Parathyroid adenoma (tissue), 2 donors: ENCODE measurements around the gene RPS19.

Experiments used
- H2AFZ ChIP-seq: fragments of 300-600 bp; sonication (generic); one replicate; pipeline ENCODE4 v1.7.0; 2017; ENCODE audit warnings: antibody characterized with exemption, mild to moderate bottlenecking
- H3K27ac ChIP-seq: fragments of 300-600 bp; sonication (generic); one replicate; pipeline ENCODE4 v1.7.0; 2017
- H3K27me3 ChIP-seq: fragments of 300-600 bp; sonication (generic); one replicate; pipeline ENCODE4 v1.7.0; 2017; ENCODE audit warnings: low read length; ENCODE audit not compliant: control insufficient read depth, insufficient read depth
- H3K36me3 ChIP-seq: fragments of 300-600 bp; sonication (generic); one replicate; pipeline ENCODE4 v1.7.0; 2017; ENCODE audit warnings: low read length; ENCODE audit not compliant: control insufficient read depth, insufficient read depth
- H3K4me1 ChIP-seq: fragments of 300-600 bp; sonication (generic); one replicate; pipeline ENCODE4 v1.7.0; 2017; ENCODE audit warnings: control low read depth
- H3K4me2 ChIP-seq: fragments of 300-600 bp; sonication (generic); one replicate; pipeline ENCODE4 v1.7.0; 2017; ENCODE audit warnings: low read length
- H3K4me3 ChIP-seq: fragments of 300-600 bp; sonication (generic); one replicate; pipeline ENCODE4 v1.7.0; 2017; ENCODE audit warnings: low read depth, low read length
- H3K79me2 ChIP-seq: fragments of 300-600 bp; sonication (generic); one replicate; pipeline ENCODE4 v1.7.0; 2017; ENCODE audit warnings: control low read depth
- H3K9ac ChIP-seq: fragments of 300-600 bp; sonication (generic); one replicate; pipeline ENCODE4 v1.7.0; 2017; ENCODE audit warnings: mild to moderate bottlenecking
- H3K9me3 ChIP-seq: fragments of 300-600 bp; sonication (generic); one replicate; pipeline ENCODE4 v1.7.0; 2017; ENCODE audit warnings: low read length; ENCODE audit not compliant: control insufficient read depth
- TF ChIP-seq, protein P1 (sequence below): fragments of 300-600 bp; sonication (generic); IDR thresholded peaks from one replicate; pipeline ENCODE4 v1.7.0; 2017; ENCODE audit warnings: antibody characterized with exemption, mild to moderate bottlenecking
- donor health status: primary hyperparathyroidism.

RPS19 gene

DNA sequence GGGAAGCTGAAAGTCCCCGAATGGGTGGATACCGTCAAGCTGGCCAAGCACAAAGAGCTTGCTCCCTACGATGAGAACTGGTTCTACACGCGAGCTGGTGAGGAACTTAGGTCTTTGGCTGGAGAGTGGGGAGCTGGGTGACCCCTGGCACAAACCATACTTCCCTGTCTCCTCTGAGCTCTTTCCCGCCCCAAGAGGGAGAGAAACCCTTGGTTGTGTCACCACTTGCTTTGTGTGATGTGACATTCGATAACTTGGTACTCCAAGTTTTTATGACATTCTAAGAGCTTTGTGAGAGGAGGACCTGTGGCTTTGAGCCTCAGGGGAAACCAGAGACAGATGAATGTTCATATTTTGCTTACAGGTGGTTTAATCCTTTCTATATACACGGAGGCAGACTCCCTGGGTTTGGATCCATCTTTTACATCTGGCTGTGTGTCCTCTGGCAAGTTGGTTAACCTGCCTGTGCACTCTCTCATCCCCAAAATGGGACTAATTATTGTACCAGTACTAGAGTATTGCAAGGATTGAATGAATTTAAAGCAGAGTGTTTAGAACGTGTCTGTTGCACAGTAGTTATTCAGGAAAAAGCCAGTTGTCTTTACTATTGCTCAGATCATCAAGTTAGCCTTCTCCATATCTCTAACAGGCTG lies 1.2 kb downstream of the RPS19 start:
- H3K4me2 ChIP-seq: peak overlapping the region; percentile 61
- peak overlapping the region; percentile 78 for H3K4me3 ChIP-seq
- TF ChIP-seq, protein P1, sequence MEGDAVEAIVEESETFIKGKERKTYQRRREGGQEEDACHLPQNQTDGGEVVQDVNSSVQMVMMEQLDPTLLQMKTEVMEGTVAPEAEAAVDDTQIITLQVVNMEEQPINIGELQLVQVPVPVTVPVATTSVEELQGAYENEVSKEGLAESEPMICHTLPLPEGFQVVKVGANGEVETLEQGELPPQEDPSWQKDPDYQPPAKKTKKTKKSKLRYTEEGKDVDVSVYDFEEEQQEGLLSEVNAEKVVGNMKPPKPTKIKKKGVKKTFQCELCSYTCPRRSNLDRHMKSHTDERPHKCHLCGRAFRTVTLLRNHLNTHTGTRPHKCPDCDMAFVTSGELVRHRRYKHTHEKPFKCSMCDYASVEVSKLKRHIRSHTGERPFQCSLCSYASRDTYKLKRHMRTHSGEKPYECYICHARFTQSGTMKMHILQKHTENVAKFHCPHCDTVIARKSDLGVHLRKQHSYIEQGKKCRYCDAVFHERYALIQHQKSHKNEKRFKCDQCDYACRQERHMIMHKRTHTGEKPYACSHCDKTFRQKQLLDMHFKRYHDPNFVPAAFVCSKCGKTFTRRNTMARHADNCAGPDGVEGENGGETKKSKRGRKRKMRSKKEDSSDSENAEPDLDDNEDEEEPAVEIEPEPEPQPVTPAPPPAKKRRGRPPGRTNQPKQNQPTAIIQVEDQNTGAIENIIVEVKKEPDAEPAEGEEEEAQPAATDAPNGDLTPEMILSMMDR: no peak
- no peaks in the 10 kb centered on the region for H3K36me3 ChIP-seq
- no peak overlapping the region for H2AFZ ChIP-seq
- H3K27me3 ChIP-seq: no peaks in the 10 kb centered on the region
- peaks cover 6% of the 10 kb centered on the region for H3K4me1 ChIP-seq
- peak overlapping the region; percentile 98 for H3K27ac ChIP-seq
- peaks cover 34% of the 10 kb centered on the region for H3K79me2 ChIP-seq
- peak overlapping the region; percentile 31 for H3K9ac ChIP-seq
- H3K9me3 ChIP-seq: no peaks in the 10 kb centered on the region

DNA sequence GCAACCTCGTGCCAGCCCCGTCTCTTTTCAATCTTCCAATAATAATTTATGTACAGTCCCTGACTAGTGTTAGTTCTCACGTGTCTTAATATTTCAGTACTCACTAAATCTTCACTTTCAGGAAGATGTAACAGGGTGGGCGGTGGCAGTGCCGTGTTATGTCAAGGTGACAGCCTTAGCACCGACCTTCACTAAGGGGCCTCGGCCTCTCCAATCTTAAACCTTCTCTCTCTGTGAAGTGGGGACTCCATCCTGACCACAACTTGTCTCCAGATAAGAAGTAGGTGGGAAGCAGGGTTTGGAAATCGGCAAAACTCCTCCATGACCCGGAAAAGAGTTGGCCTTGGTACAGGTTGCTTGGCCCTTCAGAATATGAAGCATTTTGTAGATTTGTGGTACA lies 1.8 kb downstream of the RPS19 start:
- no peak overlapping the region for H3K4me2 ChIP-seq
- H3K9ac ChIP-seq: no peak overlapping the region
- H3K9me3 ChIP-seq: no peaks in the 10 kb centered on the region
- no peak overlapping the region for H2AFZ ChIP-seq
- H3K36me3 ChIP-seq: no peaks in the 10 kb centered on the region
- peaks cover 6% of the 10 kb centered on the region for H3K4me1 ChIP-seq
- H3K27me3 ChIP-seq: no peaks in the 10 kb centered on the region
- TF ChIP-seq, protein P1: no peak
- peaks cover 40% of the 10 kb centered on the region for H3K79me2 ChIP-seq
- no peak overlapping the region for H3K4me3 ChIP-seq
- H3K27ac ChIP-seq: no peak overlapping the region

DNA sequence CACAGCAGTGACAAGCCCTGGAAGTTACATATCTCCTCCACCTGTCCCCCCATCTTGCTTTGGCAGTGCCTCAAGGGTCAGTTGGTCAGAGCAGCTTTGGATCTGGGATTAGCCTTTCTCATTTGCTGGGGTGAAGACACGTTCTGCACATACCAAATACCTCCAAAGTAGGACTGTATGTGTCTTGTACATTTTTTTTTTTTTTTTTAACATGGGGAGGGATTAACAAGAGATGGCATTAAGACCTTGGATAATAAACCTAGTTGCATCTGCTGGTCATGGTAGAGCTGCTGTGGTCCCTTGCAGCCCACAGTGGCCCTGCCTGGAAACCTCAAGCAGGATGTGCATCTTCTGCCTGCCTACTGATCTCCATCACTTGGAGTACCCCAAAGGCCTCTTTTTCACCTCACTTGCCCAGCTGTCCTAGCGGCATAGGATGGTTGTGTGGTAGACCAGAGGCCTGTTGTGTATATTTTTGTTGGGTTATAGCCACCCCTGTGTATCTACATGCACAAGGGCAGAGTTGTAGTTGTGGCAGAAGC lies 2.5 kb downstream of the RPS19 start:
- Histone ChIP-seq H3K9me3 (no peaks in the 10 kb centered on the region), H3K4me3 (no peak overlapping the region), H3K9ac (no peak overlapping the region), H3K27ac (no peak overlapping the region), H3K27me3 (no peaks in the 10 kb centered on the region), H2AFZ (no peak overlapping the region), H3K79me2 (peaks cover 40% of the 10 kb centered on the region), H3K4me1 (peaks cover 6% of the 10 kb centered on the region), H3K4me2 (no peak overlapping the region), H3K36me3 (no peaks in the 10 kb centered on the region)
- TF ChIP-seq, protein P1: no peak

DNA sequence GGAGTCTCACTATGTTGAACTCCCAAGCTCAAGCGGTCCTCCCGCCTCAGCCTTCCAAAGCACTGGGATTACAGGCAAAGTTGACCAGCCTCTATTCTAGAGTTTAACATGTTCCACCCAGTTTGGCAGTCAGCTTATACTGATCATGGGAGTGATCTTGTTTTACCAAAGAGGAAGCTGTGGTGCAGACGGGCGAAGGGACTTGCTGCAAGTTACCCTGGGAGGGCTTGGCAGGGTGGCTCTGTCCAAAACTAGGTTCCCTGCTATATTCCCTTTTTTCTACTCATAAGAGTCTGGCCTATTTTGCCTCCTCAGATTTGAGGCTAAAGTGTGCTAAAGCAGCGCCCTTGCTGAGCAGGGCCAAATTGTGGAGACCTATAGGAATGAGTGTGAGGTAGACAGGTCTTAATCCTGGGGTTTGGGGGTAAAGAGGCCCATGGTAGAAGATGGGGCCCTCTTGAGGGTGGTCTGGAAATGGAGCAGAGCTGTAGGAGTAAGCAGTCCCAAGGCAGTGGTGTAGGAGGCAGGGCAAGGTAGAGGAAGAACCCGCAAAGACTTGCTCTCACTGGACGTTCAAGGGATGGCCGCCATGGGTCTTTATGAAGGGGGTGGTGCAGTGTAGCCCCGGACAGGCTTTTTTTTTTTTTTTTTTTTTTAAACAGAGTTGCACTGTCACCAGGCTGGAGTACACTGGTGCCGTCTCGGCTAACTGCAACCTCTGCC lies 3.3 kb downstream of the RPS19 start:
- Histone ChIP-seq H3K27ac (no peak overlapping the region), H3K9me3 (no peaks in the 10 kb centered on the region), H3K9ac (no peak overlapping the region), H3K4me3 (no peak overlapping the region), H3K27me3 (no peaks in the 10 kb centered on the region), H3K36me3 (no peaks in the 10 kb centered on the region), H3K79me2 (peaks cover 40% of the 10 kb centered on the region), H3K4me1 (peaks cover 13% of the 10 kb centered on the region), H3K4me2 (no peak overlapping the region), H2AFZ (no peak overlapping the region)
- TF ChIP-seq, protein P1: no peak
